Measurements from ENCODE around the gene GPR107.

The GPR107 gene

DNA sequence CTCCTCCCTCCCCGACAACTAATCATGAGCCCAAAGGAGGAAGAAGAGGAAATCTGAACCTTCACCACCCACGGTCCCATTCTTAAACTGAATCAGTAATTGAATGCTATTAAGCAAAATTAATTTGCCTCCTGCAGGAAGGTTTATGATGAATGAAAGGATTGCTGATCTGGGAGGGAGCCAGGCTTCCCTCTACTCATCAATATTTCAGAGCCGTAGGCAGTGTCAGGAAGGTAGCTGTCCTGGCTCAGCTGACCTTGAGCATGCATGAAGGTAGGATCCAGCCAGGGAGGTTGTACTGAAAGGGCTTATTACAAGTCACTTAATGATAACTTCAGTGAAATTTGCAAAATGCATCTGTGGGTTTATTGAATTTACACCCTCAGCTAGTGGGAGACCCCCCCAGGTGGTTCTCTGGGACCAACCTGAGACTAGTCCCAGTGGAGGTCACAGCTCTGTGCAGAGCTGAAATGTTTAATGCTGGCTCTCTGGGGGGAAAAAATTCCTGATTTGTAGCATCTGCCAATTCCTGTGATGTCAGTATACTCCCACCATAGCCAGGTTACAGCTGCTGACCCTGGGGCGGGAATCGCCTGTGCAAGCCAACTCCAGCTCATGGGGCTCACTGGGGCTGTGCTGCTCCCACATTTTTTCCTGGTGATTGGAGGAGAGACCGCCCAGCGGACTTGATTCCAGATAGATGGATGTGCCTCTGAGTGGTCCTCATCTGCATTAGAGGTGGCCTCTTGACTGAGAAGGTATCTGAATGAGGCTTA is 70.6 kb downstream of the GPR107 start:
- TF ChIP-seq, protein P1, sequence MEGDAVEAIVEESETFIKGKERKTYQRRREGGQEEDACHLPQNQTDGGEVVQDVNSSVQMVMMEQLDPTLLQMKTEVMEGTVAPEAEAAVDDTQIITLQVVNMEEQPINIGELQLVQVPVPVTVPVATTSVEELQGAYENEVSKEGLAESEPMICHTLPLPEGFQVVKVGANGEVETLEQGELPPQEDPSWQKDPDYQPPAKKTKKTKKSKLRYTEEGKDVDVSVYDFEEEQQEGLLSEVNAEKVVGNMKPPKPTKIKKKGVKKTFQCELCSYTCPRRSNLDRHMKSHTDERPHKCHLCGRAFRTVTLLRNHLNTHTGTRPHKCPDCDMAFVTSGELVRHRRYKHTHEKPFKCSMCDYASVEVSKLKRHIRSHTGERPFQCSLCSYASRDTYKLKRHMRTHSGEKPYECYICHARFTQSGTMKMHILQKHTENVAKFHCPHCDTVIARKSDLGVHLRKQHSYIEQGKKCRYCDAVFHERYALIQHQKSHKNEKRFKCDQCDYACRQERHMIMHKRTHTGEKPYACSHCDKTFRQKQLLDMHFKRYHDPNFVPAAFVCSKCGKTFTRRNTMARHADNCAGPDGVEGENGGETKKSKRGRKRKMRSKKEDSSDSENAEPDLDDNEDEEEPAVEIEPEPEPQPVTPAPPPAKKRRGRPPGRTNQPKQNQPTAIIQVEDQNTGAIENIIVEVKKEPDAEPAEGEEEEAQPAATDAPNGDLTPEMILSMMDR (IDR thresholded peaks at IDR 0.05): no peak
- no peak for TF ChIP-seq ZFX (IDR thresholded peaks at IDR 0.05; ENCODE audit: borderline replicate concordance)
- no peak overlapping the region for H3K27ac ChIP-seq

DNA sequence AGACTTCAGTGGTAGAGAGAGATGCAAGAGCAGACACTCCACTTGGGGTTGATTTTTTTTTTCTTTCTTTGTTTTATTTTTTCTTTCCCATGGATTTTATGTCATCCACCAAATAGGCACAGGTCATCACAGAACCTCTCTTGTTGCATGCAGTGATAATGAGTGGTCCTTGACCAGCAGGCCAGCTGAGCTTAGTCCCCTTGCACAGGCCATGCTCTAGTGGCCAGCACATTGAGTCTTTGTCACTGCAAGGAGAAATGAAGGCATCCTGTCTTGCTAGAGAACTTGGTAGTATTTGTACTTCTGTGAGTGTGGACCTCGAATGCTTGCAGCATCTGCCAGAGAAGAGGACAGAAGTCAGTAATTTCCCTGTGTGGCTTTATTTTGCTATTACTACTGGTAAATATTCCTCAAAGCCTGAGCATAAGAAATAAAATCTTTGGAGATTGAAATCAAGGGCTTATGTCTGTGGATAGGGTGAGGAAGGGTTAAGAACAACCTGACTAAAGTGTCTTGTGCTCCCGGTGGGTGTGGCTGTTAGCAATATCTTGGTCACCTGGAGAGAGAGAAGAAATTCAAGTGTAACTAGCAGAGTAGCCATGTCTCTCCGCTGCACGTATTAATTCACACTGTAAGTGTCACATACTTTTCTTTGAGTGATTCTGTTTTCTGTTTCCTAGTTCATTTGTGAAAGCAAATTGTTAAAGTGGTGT is 73.2 kb downstream of the GPR107 start:
- H3K27ac ChIP-seq: no peak overlapping the region
- TF ChIP-seq ZFX (IDR thresholded peaks at IDR 0.05; ENCODE audit: borderline replicate concordance): no peak
- TF ChIP-seq, protein P1 (IDR thresholded peaks at IDR 0.05): no peak

DNA sequence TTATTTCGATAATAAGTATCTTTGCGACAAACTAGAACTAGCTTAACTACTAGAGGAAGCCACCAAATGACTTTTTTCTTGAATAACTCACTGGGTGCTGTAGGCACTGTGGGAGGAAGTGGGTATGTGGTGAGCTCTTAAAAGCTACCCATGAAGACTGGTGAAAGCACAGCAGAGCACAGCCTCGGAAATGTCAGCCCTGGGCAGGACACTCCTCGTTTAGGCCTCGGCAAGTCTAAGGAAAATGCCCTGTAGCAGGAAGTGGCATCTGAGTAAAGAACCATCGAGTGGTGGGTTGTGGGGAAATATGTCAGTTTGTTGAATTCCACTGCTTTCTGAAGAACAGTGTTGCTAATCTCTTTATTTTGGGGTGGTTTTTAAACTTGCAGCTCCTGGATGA is 74.5 kb downstream of the GPR107 start:
- TF ChIP-seq, protein P1 (IDR thresholded peaks at IDR 0.05): no peak
- no peak for TF ChIP-seq ZFX (IDR thresholded peaks at IDR 0.05; ENCODE audit: borderline replicate concordance)

DNA sequence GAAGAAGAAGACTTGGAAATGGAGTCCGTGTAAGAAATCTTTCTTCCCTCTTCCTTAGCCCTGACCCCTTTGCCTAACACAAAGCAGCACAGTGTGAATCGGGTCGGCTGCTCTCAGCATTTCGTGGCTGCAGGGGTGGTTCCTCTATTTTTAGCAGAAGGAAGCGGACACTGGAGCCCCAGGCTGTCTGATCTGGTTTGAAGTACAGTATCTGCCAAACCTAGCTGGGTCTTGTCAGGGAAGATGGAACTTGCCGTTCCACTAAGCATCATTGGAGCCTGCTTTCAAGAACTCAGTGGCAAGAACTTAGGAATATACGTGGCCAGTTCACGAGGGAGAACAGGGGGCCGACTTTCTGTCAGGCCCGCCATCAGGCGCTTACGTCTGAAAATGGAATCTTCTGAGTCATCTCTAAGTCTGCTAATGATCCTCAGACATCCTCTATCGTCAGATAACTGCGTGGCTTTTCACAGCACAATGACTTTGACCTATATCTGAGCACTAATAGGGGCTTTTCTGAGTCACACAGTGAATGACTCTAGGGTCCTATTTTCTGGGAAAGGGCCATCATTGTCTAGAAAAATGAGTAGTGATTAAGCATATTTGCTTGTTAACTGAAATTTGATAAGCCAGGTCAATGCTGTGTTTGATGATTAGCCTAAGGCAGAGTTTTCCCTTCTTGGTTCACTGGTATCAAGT is 75.2 kb downstream of the GPR107 start:
- no peak for TF ChIP-seq ZFX (IDR thresholded peaks at IDR 0.05; ENCODE audit: borderline replicate concordance)
- TF ChIP-seq, protein P1 (IDR thresholded peaks at IDR 0.05): no peak
- no peak overlapping the region for H3K27ac ChIP-seq

More for the DNA sequence above, 74.5 kb downstream of the GPR107 start:
- H3K27ac ChIP-seq: no peak overlapping the region

DNA sequence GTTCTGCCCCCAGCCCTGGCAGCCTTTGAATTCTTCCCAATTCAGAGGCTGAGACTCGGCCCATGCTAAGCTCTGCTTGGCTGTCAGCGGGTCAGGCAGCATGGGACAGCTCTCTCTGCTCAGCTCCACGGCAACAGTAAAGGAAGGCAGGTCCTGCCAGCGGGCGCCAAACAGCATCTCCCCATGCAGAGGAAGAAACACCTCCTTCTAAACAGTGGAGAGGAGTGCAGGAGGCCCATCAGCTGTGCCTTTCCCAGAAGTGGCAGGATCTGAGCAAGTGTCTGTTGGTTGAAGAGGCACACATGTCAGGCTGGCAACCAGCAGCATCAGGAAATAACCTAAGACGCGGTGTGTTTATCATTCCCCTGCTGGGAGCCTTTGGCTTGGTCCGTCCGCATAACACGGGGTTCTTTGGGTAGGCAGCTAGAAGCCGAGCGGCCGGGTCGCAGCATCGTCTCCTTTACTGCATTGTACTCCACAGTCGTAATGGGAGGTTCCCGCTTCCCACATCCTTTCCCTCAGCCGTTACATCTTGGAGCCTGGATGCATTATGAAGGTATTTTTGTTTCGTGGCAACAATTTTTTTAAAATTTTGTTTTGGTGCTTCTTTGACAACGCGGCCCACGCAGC is 75.8 kb downstream of the GPR107 start:
- TF ChIP-seq ZFX (IDR thresholded peaks at IDR 0.05; ENCODE audit: borderline replicate concordance): no peak
- TF ChIP-seq, protein P1 (IDR thresholded peaks at IDR 0.05): no peak
- no peak overlapping the region for H3K27ac ChIP-seq

DNA sequence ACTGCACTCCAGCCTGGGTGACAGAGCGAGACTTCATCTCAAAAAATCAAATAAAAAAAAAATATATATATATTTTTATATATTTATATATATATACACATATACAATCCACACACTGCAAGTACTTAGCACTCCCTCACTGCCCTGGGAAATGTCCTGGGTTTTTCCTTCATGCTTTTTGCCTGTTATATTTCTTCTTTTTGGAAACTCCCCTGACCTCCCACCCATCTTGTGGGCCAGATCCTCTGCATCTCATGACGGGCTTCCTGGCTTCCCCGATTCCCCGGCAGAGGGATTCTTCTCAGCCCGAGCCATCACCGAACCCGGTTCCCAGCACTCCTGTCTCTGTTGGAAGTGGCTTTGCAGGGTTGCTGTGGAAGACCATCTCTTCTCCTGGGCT is 79.0 kb downstream of the GPR107 start:
- TF ChIP-seq ZFX (IDR thresholded peaks at IDR 0.05; ENCODE audit: borderline replicate concordance): no peak
- TF ChIP-seq, protein P1 (IDR thresholded peaks at IDR 0.05): no peak
- H3K27ac ChIP-seq: no peak overlapping the region
